Activated T-helper 1 cell treated with anti-CD3 and anti-CD28 coated beads, Interleukin-12 subunit alpha, Interleukin-12 subunit beta, Interleukin-2, Interleukin-4 antibody, amounts not matched to agents 30 ng/mL and 10 ng/mL and 1 ng/mL, durations not matched to agents 14 hours and 24 hours and 36 hours (primary cell): Measurements from ENCODE around the gene HK1. TPM values are rescaled to one million over a fixed set of nuclear protein-coding genes. Genes with fewer than 3 reads are reported as not detected.

Source experiments
- DNase-seq: peaks from one replicate; pipeline ENCODE4 v3.0.0; 2021; ENCODE audit warnings: low spot score
- H3K27ac Mint-ChIP-seq: one replicate; pipeline ENCODE4 v1.8.0; 2021; ENCODE audit warnings: mild to moderate bottlenecking, mixed read lengths
- H3K27me3 Mint-ChIP-seq: one replicate; pipeline ENCODE4 v1.8.0; 2022; ENCODE audit warnings: mild to moderate bottlenecking, moderate library complexity, mixed read lengths; ENCODE audit not compliant: insufficient read depth
- H3K36me3 Mint-ChIP-seq: one replicate; pipeline ENCODE4 v1.8.0; 2021; ENCODE audit warnings: low read depth, mixed read lengths
- H3K4me1 Mint-ChIP-seq: one replicate; pipeline ENCODE4 v1.8.0; 2021; ENCODE audit warnings: low read depth, mixed read lengths
- H3K4me3 Mint-ChIP-seq: one replicate; pipeline ENCODE4 v1.8.0; 2021; ENCODE audit warnings: mild to moderate bottlenecking, moderate library complexity, mixed read lengths
- H3K9me3 Mint-ChIP-seq: one replicate; pipeline ENCODE4 v1.8.0; 2021; ENCODE audit warnings: mixed read lengths
- intact Hi-C: fragments of 100-400 bp; cut with micrococcal nuclease; formaldehyde crosslinking; loops from one replicate; pipeline ENCODE4 v1.15.1; 2024
- total RNA-seq: library from RNA; stranded (reverse); gene quantifications from 2 replicates; pipeline ENCODE4 v1.2.3, GENCODE V29; 2022

The HK1 gene
- total RNA-seq, 1 donor from 2014 or later: 161 TPM

DNA sequence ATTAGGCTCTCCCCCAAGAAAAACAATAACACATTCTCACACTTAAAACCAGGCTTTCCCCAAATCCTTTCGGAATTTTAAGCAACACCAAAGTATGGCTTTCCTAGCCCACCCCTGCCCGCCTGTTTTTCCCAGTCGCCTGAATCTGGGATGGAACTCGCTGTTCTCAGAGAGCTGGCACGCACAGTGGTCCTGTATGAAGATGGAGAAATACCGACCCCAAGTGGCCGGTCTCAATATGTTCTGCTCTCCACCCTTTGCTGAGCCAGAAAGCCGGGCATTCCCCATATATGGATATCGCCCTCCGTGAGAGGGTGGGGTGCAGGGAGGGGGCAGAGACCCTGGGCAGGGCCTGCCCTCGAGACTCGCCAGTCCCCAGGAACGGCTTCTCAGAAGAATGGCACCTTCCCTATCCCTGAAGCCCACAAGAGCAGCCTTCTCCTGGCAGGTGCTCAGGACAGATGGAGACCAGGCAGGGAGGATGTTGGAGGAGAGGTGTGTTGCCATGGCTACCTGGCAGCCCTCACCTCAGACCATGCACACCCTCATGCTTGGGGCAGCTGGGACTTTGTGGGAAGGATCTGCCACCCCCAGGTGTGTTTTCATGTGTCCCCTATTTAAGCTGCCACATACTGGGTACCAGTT, 135.0 kb downstream of the HK1 start:
- H3K27ac Mint-ChIP-seq: no peak overlapping the region
- intact Hi-C loops: no loop called here
- H3K27me3 Mint-ChIP-seq: no peaks in the 10 kb centered on the region
- H3K9me3 Mint-ChIP-seq: no peaks in the 10 kb centered on the region
- peaks cover 17% of the 10 kb centered on the region for H3K4me1 Mint-ChIP-seq
- H3K4me3 Mint-ChIP-seq: no peak overlapping the region
- DNase-seq: no peak
- H3K36me3 Mint-ChIP-seq: no peaks in the 10 kb centered on the region

DNA sequence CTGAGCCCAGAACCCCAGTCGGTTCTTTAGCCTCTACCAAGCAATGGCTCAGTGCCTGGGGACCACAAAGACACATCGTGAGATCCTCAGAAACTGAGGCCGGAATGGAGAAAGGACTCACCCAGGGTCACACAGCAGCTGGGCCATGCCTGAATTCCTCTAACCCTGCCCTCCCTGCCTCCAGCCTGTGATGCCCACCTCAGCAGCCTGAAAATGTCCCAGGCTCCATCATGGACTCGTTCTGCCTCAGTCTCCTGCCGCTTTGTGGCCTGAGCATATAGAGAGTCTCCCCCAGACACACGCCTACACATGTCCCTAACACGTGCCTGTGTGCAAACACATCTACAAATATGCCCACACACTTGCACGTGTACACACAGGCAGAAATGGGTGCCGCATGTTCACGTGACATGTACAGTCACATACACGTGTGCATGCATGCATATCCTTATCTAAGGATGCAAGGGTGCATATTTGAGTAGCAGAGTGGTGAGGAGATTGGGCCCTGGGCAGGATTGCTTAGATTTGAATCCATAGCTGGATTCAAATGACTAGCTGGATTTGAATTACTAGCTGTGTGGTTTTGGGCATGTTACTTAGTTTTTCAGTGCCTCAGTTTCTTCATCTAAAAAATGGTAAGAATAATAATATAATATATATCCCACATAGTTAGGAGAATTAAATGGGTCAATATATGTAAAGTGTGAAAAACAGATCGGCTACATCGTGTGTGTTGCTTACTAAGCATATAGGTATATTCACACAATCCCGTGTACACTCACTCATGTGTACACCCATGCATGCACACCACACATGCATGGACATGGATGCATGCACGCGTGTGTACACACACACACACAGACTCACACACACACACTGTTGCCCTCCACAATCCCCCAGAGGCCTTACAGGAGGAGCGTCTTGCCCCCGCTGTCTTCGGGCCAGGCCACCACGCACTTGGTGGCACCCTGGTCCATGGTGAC, 136.0 kb downstream of the HK1 start:
- Mint-ChIP-seq H3K27me3 (no peaks in the 10 kb centered on the region), H3K36me3 (no peaks in the 10 kb centered on the region), H3K27ac (no peak overlapping the region), H3K4me3 (no peak overlapping the region), H3K4me1 (peaks cover 7% of the 10 kb centered on the region), H3K9me3 (no peaks in the 10 kb centered on the region)
- DNase-seq: no peak
- intact Hi-C loops: no loop called here

DNA sequence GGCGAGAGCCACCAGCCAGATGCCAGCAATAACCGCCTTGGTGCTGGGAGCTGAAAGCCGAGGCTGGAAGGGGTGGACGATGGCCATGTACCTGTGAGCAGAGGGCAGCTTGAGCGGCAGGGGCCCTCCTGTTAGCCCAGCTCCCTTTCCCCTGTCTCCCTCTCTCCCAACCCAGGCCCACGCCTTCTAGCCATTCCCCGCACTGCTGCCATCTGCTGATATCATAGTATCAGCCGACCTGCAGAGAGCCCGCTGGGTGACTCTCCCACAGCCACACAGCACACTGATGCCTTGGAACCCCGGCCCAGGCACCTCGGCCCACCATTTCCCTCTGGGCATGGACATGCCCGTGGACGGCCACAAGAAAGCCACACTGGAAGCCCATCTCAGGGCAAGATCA, 136.8 kb downstream of the HK1 start:
- intact Hi-C loops: no loop called here
- Mint-ChIP-seq H3K36me3 (no peaks in the 10 kb centered on the region), H3K4me1 (peaks cover 1% of the 10 kb centered on the region), H3K27ac (no peak overlapping the region), H3K9me3 (no peaks in the 10 kb centered on the region), H3K4me3 (no peak overlapping the region), H3K27me3 (no peaks in the 10 kb centered on the region)
- no peak for DNase-seq

DNA sequence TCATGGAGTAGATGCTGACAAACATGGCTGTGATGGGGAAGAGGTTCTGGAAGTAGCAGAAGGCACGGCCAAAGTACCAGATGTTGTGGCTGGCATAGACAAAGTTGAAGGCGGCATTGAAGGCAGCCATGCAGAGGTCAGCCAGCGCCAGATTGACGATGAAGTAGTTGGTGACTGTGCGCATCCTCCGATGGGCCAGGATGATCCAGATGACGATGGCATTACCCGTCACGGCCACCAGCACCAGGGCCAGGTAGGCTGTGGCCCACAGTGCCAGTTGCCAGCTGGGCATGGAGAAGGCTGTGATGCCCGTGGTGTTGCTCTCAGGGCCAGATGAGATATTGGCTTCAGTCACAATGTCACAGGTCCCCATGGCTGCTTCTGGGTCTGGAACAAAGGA, 137.7 kb downstream of the HK1 start:
- no peaks in the 10 kb centered on the region for H3K27me3 Mint-ChIP-seq
- intact Hi-C loops: no loop called here
- H3K4me3 Mint-ChIP-seq: no peak overlapping the region
- no peak for DNase-seq
- H3K36me3 Mint-ChIP-seq: no peaks in the 10 kb centered on the region
- no peaks in the 10 kb centered on the region for H3K9me3 Mint-ChIP-seq
- H3K4me1 Mint-ChIP-seq: no peaks in the 10 kb centered on the region
- no peak overlapping the region for H3K27ac Mint-ChIP-seq

DNA sequence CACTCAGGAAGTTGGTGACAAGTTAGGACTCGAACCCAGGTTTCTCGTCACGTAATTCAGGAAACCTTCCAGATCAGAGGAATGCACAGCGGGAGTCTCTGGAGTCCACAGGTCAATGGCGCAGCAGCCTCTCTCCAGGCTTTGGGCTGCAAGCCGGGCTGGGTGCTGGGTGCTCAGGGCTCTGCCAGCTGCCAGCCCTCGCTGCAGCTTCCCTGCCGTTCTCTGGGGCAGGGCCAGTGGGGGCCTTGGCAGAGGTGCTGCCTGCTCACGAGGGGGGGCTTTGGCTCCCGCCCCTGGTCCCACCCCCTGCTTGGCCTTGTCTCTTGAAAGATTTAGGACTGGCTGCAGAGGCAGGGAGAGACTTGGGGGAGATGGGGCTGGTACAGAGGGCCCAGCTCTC, 138.4 kb downstream of the HK1 start, which contains the start of gene TACR2:
TACR2 (minus strand) TSS at position 224 of the 400 bp plus-strand sequence. CDS start 595 bp downstream, outside the sequence.
- Mint-ChIP-seq H3K9me3 (no peaks in the 10 kb centered on the region), H3K4me1 (no peaks in the 10 kb centered on the region), H3K27ac (no peak within 1 kb of the TSS), H3K4me3 (no peak within 1 kb of the TSS), H3K27me3 (no peaks in the 10 kb centered on the region), H3K36me3 (no peaks in the 10 kb centered on the region)
- DNase-seq: no peak
- intact Hi-C loops: no loop called here

DNA sequence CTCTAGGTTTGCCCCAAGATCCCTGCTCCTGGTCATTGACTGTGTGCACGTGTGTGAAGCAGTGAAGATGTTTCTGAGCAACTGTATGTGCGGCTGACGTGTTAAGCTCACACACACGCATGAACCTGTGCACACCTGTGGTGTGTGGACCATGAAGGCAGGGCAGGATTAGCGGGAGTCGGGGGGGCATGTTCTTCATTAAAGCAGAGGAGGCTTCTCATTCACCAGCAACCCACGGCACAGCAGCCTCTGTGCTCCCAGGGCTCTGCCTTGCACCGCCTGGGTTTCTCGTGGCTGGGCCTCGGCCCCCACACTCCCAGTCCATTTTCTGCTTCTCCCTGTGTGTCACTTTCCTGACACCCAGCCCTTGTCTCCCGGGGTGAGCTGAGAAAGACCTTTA, 139.2 kb downstream of the HK1 start:
- no peak overlapping the region for H3K27ac Mint-ChIP-seq

DNA sequence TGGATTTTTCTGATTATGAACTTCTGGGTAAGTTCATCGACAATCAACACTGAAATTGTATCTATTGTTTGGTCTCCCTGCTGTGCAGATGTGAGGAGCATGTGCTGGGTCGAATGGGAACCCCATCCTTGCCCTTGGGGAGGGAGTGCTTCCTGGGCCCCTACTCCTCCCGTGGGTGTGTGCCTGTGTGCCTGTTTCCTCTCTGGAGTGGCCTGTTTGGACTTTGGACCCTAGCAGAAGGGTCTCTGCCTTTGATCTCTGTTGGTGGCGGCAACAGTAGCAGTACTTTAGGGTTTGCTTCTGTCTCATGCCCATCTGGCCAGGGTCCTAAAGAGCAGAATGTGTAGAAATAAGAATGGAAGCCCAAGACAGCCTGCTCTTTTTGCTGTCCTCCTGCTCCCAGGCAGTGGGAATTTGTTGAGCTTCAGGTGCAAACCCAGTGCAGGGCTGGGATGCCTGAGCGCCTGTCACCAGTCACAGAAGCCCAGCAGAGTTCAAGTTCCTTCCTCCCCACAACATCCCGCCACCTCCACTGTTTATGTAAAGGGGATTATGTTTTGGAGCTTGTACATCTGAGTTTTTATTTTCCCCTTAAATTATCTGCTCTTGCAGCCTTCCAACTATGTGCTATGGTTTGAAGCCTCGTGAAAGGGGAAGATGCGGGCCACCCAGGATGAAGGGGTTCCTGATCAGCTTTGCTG, 139.9 kb downstream of the HK1 start:
- no peak for DNase-seq
- intact Hi-C loops: no loop called here
- Mint-ChIP-seq H3K27me3 (no peaks in the 10 kb centered on the region), H3K9me3 (no peaks in the 10 kb centered on the region), H3K4me1 (no peaks in the 10 kb centered on the region), H3K4me3 (no peak overlapping the region), H3K27ac (no peak overlapping the region), H3K36me3 (no peaks in the 10 kb centered on the region)

More for the DNA sequence above, 139.2 kb downstream of the HK1 start:
- H3K36me3 Mint-ChIP-seq: no peaks in the 10 kb centered on the region
- DNase-seq: no peak
- no peaks in the 10 kb centered on the region for H3K27me3 Mint-ChIP-seq
- H3K9me3 Mint-ChIP-seq: no peaks in the 10 kb centered on the region
- H3K4me1 Mint-ChIP-seq: no peaks in the 10 kb centered on the region
- no peak overlapping the region for H3K4me3 Mint-ChIP-seq
- intact Hi-C loops: no loop called here

DNA sequence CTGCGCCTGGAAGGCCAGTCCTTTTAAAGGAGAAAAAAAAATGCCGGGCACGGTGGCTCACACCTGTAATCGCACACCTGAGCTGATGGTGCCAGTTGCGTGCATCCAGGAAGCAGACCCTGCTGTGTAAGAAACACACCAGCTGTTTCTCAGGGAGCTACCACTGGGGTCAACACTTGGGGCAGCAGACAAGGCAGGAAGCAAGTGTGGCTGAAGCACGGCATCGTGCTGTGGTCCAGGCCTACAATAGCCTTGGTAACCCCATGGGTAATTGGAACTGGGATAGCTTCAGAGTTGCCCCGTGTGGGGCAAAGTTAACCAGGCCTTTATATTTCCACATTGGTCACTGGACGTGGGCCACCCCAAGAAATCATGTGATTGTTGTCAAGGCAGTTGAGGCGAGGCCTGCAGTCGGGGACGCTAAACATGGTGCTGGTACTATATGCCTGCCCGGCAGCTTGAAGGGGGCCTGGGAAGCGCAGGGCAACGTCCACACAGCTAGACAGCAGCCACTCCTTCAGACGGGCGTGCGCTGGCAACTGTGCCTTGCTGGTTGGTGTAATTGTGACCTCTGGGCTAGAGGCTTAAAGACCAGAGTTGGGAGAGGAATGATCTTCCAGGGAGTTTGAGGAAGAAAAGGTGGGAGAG, 140.9 kb downstream of the HK1 start:
- DNase-seq: no peak
- H3K4me1 Mint-ChIP-seq: peaks cover 7% of the 10 kb centered on the region
- no peaks in the 10 kb centered on the region for H3K27me3 Mint-ChIP-seq
- H3K27ac Mint-ChIP-seq: no peak overlapping the region
- no peaks in the 10 kb centered on the region for H3K36me3 Mint-ChIP-seq
- intact Hi-C loops: no loop called here
- H3K9me3 Mint-ChIP-seq: no peaks in the 10 kb centered on the region
- H3K4me3 Mint-ChIP-seq: no peak overlapping the region

DNA sequence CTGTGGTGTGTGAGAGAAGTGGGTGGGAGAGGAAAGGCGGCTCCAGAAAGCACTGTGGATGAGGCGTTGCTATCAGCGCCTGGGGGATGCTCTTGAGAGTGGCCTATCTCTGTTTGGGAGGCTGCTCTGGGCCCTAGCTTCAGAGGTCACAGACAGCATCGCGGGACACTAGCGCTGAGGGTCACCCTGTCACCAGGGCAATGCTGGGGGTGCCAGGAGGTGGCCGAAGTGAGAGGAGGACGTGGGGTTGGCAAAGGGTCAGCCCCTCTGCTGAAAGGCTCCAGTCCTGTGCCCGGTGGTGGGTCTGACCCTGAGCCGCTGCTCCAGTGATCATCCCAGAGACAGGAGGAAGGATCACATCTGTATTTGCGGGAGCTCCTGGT, 141.4 kb downstream of the HK1 start:
- Mint-ChIP-seq H3K4me3 (no peak overlapping the region), H3K27me3 (no peaks in the 10 kb centered on the region), H3K27ac (no peak overlapping the region), H3K9me3 (no peaks in the 10 kb centered on the region), H3K36me3 (no peaks in the 10 kb centered on the region), H3K4me1 (peaks cover 9% of the 10 kb centered on the region)
- no peak for DNase-seq
- intact Hi-C loops: no loop called here

DNA sequence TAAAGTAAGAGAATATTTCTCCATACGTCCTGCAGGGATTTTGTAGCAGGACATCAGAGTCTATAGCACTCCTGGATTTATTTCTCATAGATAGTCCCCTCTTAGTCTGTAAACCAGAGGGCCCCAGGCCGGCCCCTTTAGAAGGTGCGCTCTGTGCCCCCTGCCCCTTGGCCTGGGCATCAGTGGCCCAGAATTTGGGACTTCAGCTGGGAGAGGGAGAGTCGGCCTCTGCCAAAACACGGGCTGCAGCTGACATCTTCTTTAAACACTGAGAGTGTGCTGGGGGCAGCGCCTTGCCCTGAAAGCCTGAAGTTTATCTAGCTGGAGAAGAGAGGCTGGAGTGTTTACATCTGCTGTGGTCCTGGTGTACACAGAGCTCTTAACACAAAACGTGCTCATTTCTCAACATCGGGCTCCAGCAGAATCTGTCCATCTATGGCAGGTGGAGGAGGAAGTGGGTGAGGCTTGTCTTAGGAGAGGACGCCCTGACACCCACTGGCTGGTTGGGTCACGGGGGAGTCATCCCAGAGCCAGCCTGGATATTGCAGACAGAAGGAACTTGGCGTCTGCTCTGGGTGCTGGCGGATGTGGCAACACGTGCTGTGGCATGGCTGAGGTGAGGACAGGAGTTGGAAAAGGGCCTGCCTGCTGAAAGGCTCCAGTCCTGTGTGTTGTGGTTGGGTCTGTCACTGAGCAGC, 143.5 kb downstream of the HK1 start:
- Mint-ChIP-seq H3K27ac (no peak overlapping the region), H3K4me1 (peaks cover 24% of the 10 kb centered on the region)

DNA sequence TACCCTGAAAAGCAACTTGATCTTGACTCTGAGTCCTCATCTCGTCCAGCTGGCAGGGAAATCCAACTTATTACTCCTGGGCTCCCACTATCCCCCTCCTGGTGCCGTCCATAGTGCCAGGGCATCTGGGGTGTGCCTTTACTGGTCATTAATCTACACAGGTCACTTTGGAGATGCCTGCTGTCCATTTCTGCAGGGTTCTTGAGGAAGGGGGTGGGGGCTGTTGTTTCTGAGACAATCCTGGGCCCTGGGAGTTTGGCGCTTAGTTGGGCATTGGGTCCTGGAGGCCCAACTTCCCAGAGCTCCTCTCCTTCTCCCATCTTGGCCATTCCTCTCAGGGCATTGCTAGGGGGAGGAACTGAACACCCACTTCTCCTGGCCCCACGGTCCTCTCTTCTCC, 144.4 kb downstream of the HK1 start:
- H3K4me1 Mint-ChIP-seq: peaks cover 29% of the 10 kb centered on the region
- H3K36me3 Mint-ChIP-seq: no peaks in the 10 kb centered on the region
- peaks cover 2% of the 10 kb centered on the region for H3K27me3 Mint-ChIP-seq
- intact Hi-C loops: no loop called here
- no peaks in the 10 kb centered on the region for H3K9me3 Mint-ChIP-seq
- DNase-seq: no peak
- no peak overlapping the region for H3K4me3 Mint-ChIP-seq
- H3K27ac Mint-ChIP-seq: no peak overlapping the region

More for the DNA sequence above, 143.5 kb downstream of the HK1 start:
- H3K4me3 Mint-ChIP-seq: no peak overlapping the region
- no peaks in the 10 kb centered on the region for H3K27me3 Mint-ChIP-seq
- intact Hi-C loops: no loop called here
- no peaks in the 10 kb centered on the region for H3K9me3 Mint-ChIP-seq
- no peaks in the 10 kb centered on the region for H3K36me3 Mint-ChIP-seq
- DNase-seq: no peak

DNA sequence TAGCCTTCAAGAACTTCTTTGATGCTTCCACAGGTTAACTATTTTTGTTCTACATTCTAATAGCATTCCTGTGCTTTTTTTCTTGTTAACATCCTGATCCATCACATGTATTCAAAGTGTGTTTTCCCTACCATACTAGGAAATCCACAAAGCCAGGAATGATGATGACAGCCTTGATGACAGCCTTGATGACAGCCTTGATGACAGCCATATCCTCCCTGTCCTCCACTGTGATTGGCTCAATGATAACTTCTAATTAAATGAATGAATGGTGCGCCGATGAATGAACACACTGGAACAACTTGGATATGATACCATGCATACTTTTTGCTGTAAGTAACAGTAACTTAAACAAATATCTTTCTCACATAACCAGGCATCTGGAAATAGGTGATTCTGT, 146.7 kb downstream of the HK1 start:
- no peak for DNase-seq
- Mint-ChIP-seq H3K36me3 (no peaks in the 10 kb centered on the region), H3K9me3 (no peaks in the 10 kb centered on the region), H3K4me1 (peaks cover 37% of the 10 kb centered on the region), H3K4me3 (no peak overlapping the region), H3K27me3 (peaks cover 2% of the 10 kb centered on the region), H3K27ac (no peak overlapping the region)
- intact Hi-C loops: loop anchor here (1.0 kb wide), 1 partner anchor 16 kb away; no protein-coding TSS in a partner anchor
